HFF-Myc (cell line): ENCODE results near the gene ADGB.
"Not testable (repeated sequence)": the region's sequence is repeated elsewhere in the genome, so short reads cannot be mapped to it uniquely, and the experiment has no call there.

ENCODE experiments used
- DNase-seq: peaks from one replicate; pipeline ENCODE4 v3.0.0-alpha.2; 2011; ENCODE audit warnings: low read depth; ENCODE audit errors: extremely low read depth
- H3K4me3 ChIP-seq: replicated peaks from 2 replicates; pipeline ENCODE4 v1.5.1; 2011; ENCODE audit warnings: low read depth, mild to moderate bottlenecking, control low read depth, low read length
- CTCF ChIP-seq: IDR thresholded peaks from 2 replicates; pipeline ENCODE4 v1.5.1; 2012; ENCODE audit warnings: mild to moderate bottlenecking, low read depth, low read length, control low read depth; ENCODE audit errors: missing control alignments

Gene ADGB

GRCh38 chr6:146791930-146792329 is 193.2 kb downstream of the ADGB start:
- TF ChIP-seq CTCF: no peak
- no peak for DNase-seq
- H3K4me3 ChIP-seq: no peak overlapping the region

DNA sequence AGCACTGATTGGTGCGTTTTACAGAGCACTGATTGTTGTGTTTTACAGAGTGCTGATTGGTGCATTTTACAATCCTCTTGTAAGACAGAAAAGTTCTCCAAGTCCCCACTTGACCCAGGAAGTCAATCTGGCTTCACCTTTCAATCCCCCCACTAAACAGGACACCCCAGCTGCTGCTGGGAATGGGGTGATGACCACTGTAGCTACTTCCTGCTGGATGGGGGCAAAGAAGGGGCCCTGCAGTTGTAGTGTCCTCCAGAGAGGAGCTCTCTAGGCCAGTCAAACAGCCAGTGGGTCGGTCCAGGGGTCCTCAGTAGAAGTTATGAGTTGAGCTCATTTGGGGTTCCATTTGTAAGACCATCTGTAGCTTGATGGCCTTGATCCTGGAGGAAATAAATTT is 194.4 kb downstream of the ADGB start:
- not testable (repeated sequence) for DNase-seq, H3K4me3 ChIP-seq

DNA sequence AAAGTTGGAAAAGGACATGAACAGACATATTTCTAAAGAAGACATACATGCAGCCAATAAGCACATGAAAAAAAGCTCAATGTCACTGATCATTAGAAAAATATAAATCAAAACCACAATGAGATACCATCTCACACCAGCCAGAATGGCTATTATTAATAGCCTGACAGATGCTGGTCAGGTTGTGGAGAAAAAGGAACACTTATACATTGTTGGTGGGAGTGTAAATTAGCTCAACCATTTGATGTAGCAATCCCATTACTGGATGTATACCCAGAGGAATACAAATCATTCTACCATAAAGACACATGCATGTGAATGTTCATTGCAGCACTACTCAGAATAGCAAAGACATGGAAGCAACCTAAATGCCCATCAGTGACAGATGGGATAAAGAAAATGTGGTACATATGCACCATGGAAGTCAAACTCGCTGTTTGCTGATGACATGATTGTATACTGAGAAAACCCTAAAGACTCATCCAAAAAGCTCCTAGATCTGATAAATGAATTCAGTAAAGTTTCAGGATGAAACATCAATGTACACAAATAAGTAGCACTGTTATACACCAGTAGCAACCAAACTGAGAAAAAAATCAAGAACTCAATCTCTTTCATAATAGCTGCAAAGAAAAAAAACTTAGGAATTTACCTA is 196.8 kb downstream of the ADGB start:
- no peak for DNase-seq
- no peak overlapping the region for H3K4me3 ChIP-seq
- no peak for TF ChIP-seq CTCF

DNA sequence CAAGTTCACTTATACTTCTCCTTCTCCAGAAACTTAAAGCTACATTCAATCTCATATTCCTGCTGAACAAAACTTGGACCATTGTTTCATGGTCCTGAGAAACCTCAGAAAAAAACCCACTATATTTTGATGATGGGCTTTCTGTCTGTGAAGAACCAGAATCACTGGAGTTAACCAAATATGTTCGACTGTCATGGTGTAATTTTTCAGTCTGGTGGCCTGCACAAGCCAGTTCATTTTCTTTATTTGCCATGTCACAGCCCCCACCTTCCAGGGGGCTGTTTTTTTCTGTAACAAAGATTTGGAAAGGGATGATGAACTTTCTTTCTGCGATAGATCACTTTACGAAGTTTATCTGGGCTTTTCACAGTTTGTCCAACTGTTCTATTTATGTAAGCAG is 204.4 kb downstream of the ADGB start:
- not testable (repeated sequence) for DNase-seq, H3K4me3 ChIP-seq

DNA sequence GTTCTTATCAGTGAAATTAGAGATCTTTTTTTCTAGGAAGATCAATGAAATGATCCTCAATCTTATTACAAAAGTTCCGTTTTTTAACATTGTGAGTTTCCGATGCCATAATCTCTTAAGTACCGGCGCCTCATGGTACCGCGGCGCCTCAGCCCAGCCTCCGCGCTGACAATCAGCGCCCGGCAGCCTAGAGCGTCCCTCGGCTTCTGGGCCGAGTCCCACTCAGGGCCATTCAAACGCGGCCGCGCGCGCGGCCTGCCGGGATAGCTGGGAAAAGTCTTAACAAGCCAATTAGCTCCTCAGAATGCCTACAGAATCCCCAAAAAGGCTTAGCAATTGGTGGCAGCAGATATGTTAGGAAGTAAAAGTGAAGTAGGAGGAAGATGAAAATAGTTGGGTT is 204.8 kb downstream of the ADGB start:
- TF ChIP-seq CTCF: no peak
- H3K4me3 ChIP-seq: no peak overlapping the region
- no peak for DNase-seq

GRCh38 chr6:146805546-146806325 is 207.0 kb downstream of the ADGB start:
- TF ChIP-seq CTCF: no peak
- no peak for DNase-seq

GRCh38 chr6:146809014-146809413 is 210.2 kb downstream of the ADGB start:
- DNase-seq, H3K4me3 ChIP-seq: not testable (repeated sequence)

More at GRCh38 chr6:146805546-146806325, 207.0 kb downstream of the ADGB start:
- no peak overlapping the region for H3K4me3 ChIP-seq

- DNase-seq, H3K4me3 ChIP-seq: not testable (repeated sequence)
Measured at GRCh38 chr6:146812811-146813321, 214.1 kb downstream of the ADGB start.

DNA sequence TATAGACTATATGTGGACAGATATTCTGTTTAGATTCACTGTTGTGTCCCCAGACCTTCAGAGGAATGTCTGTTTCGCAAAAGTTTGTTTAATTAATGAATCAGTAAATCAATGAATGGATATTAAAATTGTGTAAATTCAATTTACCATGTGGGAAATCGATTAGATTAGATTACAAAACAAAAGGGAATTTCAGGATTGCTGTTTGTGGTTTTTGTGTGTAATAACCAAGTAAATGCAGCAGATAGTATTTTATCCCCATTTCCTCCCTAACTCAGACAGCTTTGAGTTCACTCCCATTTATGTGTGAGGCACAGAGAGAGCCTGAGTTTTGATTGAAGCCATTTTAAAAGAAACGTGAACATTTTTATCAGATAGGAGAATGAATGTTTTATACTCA is 214.8 kb downstream of the ADGB start:
- no peak for TF ChIP-seq CTCF
- no peak overlapping the region for H3K4me3 ChIP-seq
- no peak for DNase-seq
